WERI-Rb-1 (cell line): ENCODE data around the gene PBX4.

Experiments
- DNase-seq: peaks from one replicate; pipeline ENCODE4 v3.0.0-alpha.2; 2020
- H3K27ac ChIP-seq: fragments of 250-450 bp; sonication (Bioruptor Pico); 2 replicates; pipeline ENCODE4 v1.5.1; 2020; ENCODE audit warnings: mild to moderate bottlenecking, moderate library complexity
- H3K27me3 ChIP-seq: fragments of 250-450 bp; sonication (Bioruptor Pico); 2 replicates; pipeline ENCODE4 v1.5.1; 2021; ENCODE audit warnings: mild to moderate bottlenecking, low read depth, moderate library complexity; ENCODE audit not compliant: insufficient read depth, severe bottlenecking
- H3K36me3 ChIP-seq: fragments of 250-450 bp; sonication (Bioruptor Pico); 2 replicates; pipeline ENCODE4 v1.5.1; 2020; ENCODE audit warnings: mild to moderate bottlenecking, moderate library complexity
- H3K4me3 ChIP-seq: 2 replicates; pipeline ENCODE4 v1.5.1; 2011; ENCODE audit warnings: low read depth, mild to moderate bottlenecking, control low read depth, low read length
- H3K9me3 ChIP-seq: fragments of 250-450 bp; sonication (Bioruptor Pico); 2 replicates; pipeline ENCODE4 v1.5.1; 2021; ENCODE audit warnings: mild to moderate bottlenecking, moderate library complexity; ENCODE audit not compliant: severe bottlenecking
- CTCF ChIP-seq: IDR thresholded peaks from 2 replicates; pipeline ENCODE4 v1.5.1; 2011; ENCODE audit warnings: low read depth, mild to moderate bottlenecking, control low read depth, inconsistent platforms, low read length

Gene PBX4

GRCh38 chr19:19636573-19637185 is 18.2 kb upstream of the PBX4 start:
- H3K4me3 ChIP-seq: no peak overlapping the region

GRCh38 chr19:19635313-19635702 is 16.8 kb upstream of the PBX4 start:
- Histone ChIP-seq H3K27ac (no peak overlapping the region), H3K4me3 (no peak overlapping the region), H3K36me3 (peaks cover 6% of the 10 kb centered on the region), H3K27me3 (no peaks in the 10 kb centered on the region), H3K9me3 (no peaks in the 10 kb centered on the region)
- TF ChIP-seq CTCF: no peak
- DNase-seq: no peak

More at GRCh38 chr19:19636573-19637185, 18.2 kb upstream of the PBX4 start:
- DNase-seq: no peak
- Histone ChIP-seq H3K27ac (no peak overlapping the region), H3K9me3 (no peaks in the 10 kb centered on the region), H3K27me3 (no peaks in the 10 kb centered on the region), H3K36me3 (peaks cover 6% of the 10 kb centered on the region)
- no peak for TF ChIP-seq CTCF

GRCh38 chr19:19634516-19635312 is 16.2 kb upstream of the PBX4 start:
- Histone ChIP-seq H3K9me3 (no peaks in the 10 kb centered on the region), H3K27ac (no peak overlapping the region), H3K4me3 (no peak overlapping the region), H3K27me3 (no peaks in the 10 kb centered on the region), H3K36me3 (peaks cover 6% of the 10 kb centered on the region)
- DNase-seq: no peak
- TF ChIP-seq CTCF: no peak

- Histone ChIP-seq H3K4me3 (no peak overlapping the region), H3K9me3 (no peaks in the 10 kb centered on the region), H3K27me3 (no peaks in the 10 kb centered on the region), H3K36me3 (peaks cover 6% of the 10 kb centered on the region), H3K27ac (no peak overlapping the region)
- TF ChIP-seq CTCF: no peak
- no peak for DNase-seq
These were observed 15.4 kb upstream of the PBX4 start for GRCh38 chr19:19633711-19634515.

GRCh38 chr19:19632661-19633060 is 14.2 kb upstream of the PBX4 start:
- TF ChIP-seq CTCF: no peak
- H3K27me3 ChIP-seq: no peaks in the 10 kb centered on the region
- H3K4me3 ChIP-seq: no peak overlapping the region
- H3K36me3 ChIP-seq: peaks cover 6% of the 10 kb centered on the region
- no peak overlapping the region for H3K27ac ChIP-seq
- no peaks in the 10 kb centered on the region for H3K9me3 ChIP-seq
- no peak for DNase-seq
